HEK293 (cell line): Measurements from ENCODE around the gene NCBP1.

Source experiments
- CTCF ChIA-PET: fragments of 350-600 bp; formaldehyde crosslinking; extraction: SDS; loops from one replicate; lab custom pipeline; 2021; ENCODE audit warnings: antibody characterized with exemption; lab: Yijun Ruan, JAX
- POLR2A ChIA-PET: fragments of 300-600 bp; formaldehyde crosslinking; extraction: SDS; loops from one replicate; lab custom pipeline; 2020; ENCODE audit warnings: antibody characterized with exemption, inconsistent platforms; lab: Yijun Ruan, JAX
- H3K27ac ChIP-seq: fragments of 200-500 bp; sonication (Bioruptor generic); 2 replicates; pipeline ENCODE4 v1.5.1; 2014; ENCODE audit warnings: low read depth, low read length, control low read depth, inconsistent platforms; ENCODE audit errors: extremely low read depth
- H3K36me3 ChIP-seq, 2 experiments: fragments of 200-500 bp in 1 of 2; sonication (Bioruptor generic) in 1 of 2; 1 replicate in 1 of 2; 2 replicates in 1 of 2; pipeline ENCODE4 v1.5.1; 2014 to 2017; ENCODE audit warnings: inconsistent platforms in 2 of 2, low read length in 2 of 2; ENCODE audit not compliant: control insufficient read depth in 2 of 2, insufficient read depth in 1 of 2
- H3K4me1 ChIP-seq: fragments of 200-500 bp; sonication (Bioruptor generic); 2 replicates; pipeline ENCODE4 v1.5.1; 2014; ENCODE audit warnings: mild to moderate bottlenecking, low read length, inconsistent platforms; ENCODE audit not compliant: control insufficient read depth, insufficient read depth
- H3K4me3 ChIP-seq: 2 replicates; pipeline ENCODE4 v1.5.1; 2011; ENCODE audit warnings: low read depth, mild to moderate bottlenecking, control low read depth, low read length, moderate library complexity
- H3K9me3 ChIP-seq: fragments of 200-500 bp; sonication (Bioruptor generic); 2 replicates; pipeline ENCODE4 v1.5.1; 2014; ENCODE audit warnings: low read depth, low read length, inconsistent platforms; ENCODE audit not compliant: control insufficient read depth, insufficient read depth
- BCL11B ChIP-seq: fragments of 450-650 bp; formaldehyde crosslinking; IDR thresholded peaks from 2 replicates; pipeline ENCODE4 v1.5.1; 2016; ENCODE audit warnings: low read depth, missing biosample characterization, missing genetic modification characterization
- GFI1B ChIP-seq: fragments of 450-650 bp; formaldehyde crosslinking; IDR thresholded peaks from 2 replicates; pipeline ENCODE4 v1.5.1; 2016; ENCODE audit warnings: missing biosample characterization, missing genetic modification characterization
- SP7 ChIP-seq: fragments of 450-650 bp; formaldehyde crosslinking; IDR thresholded peaks from 2 replicates; pipeline ENCODE4 v1.5.1; 2016; ENCODE audit warnings: missing biosample characterization, missing genetic modification characterization
- WT1 ChIP-seq: fragments of 450-650 bp; formaldehyde crosslinking; IDR thresholded peaks from 2 replicates; pipeline ENCODE4 v1.5.1; 2016; ENCODE audit warnings: missing biosample characterization, missing genetic modification characterization
- YY1 ChIP-seq: fragments of 450-650 bp; formaldehyde crosslinking; IDR thresholded peaks from 2 replicates; pipeline ENCODE4 v1.5.1; 2018; ENCODE audit warnings: missing biosample characterization, missing genetic modification characterization
- ZFP41 ChIP-seq: fragments of 450-650 bp; formaldehyde crosslinking; IDR thresholded peaks from 2 replicates; pipeline ENCODE4 v1.5.1; 2016; ENCODE audit warnings: missing biosample characterization, missing genetic modification characterization, borderline replicate concordance
- ZNF211 ChIP-seq: fragments of 450-650 bp; formaldehyde crosslinking; IDR thresholded peaks from 2 replicates; pipeline ENCODE4 v1.5.1; 2016; ENCODE audit warnings: low read depth, missing biosample characterization, missing genetic modification characterization
- ZNF23 ChIP-seq: fragments of 450-650 bp; formaldehyde crosslinking; IDR thresholded peaks from 2 replicates; pipeline ENCODE4 v1.5.1; 2016; ENCODE audit warnings: missing biosample characterization, missing genetic modification characterization, borderline replicate concordance
- ZNF354C ChIP-seq: fragments of 450-650 bp; formaldehyde crosslinking; IDR thresholded peaks from 2 replicates; pipeline ENCODE4 v1.5.1; 2016; ENCODE audit warnings: missing biosample characterization, missing genetic modification characterization, low read depth, borderline replicate concordance
- ZNF366 ChIP-seq: fragments of 450-650 bp; formaldehyde crosslinking; conservative IDR thresholded peaks from 2 replicates; pipeline ENCODE4 v1.5.1; 2016; ENCODE audit warnings: missing biosample characterization, missing genetic modification characterization
- ZNF654 ChIP-seq: fragments of 450-650 bp; formaldehyde crosslinking; IDR thresholded peaks from 2 replicates; pipeline ENCODE4 v1.5.1; 2016; ENCODE audit warnings: low read depth, missing biosample characterization, missing genetic modification characterization
- ZNF747 ChIP-seq: fragments of 450-650 bp; formaldehyde crosslinking; IDR thresholded peaks from 2 replicates; pipeline ENCODE4 v1.5.1; 2016; ENCODE audit warnings: missing biosample characterization, missing genetic modification characterization
- ZNF776 ChIP-seq: fragments of 450-650 bp; formaldehyde crosslinking; IDR thresholded peaks from 2 replicates; pipeline ENCODE4 v1.5.0; 2017; ENCODE audit warnings: missing biosample characterization, missing genetic modification characterization, borderline replicate concordance
- ZNF791 ChIP-seq: fragments of 450-650 bp; formaldehyde crosslinking; IDR thresholded peaks from 2 replicates; pipeline ENCODE4 v1.5.1; 2016; ENCODE audit warnings: missing biosample characterization, missing genetic modification characterization
- ZSCAN16 ChIP-seq: fragments of 450-650 bp; formaldehyde crosslinking; IDR thresholded peaks from 2 replicates; pipeline ENCODE4 v1.5.1; 2016; ENCODE audit warnings: missing biosample characterization, missing genetic modification characterization
- ZSCAN30 ChIP-seq: fragments of 450-650 bp; IDR thresholded peaks from 2 replicates; pipeline ENCODE4 v1.5.1; 2018; ENCODE audit warnings: missing biosample characterization, mild to moderate bottlenecking, missing genetic modification characterization, moderate library complexity
- TF ChIP-seq, protein P1 (sequence below): fragments of 450-650 bp; formaldehyde crosslinking; IDR thresholded peaks from 2 replicates; pipeline ENCODE4 v1.5.1; 2017; ENCODE audit warnings: missing biosample characterization, missing genetic modification characterization
- TF ChIP-seq, protein P2 (sequence below): fragments of 450-650 bp; formaldehyde crosslinking; IDR thresholded peaks from 2 replicates; pipeline ENCODE4 v1.5.1; 2016; ENCODE audit warnings: missing biosample characterization, missing genetic modification characterization
- TF ChIP-seq, protein P3 (sequence below): fragments of 450-650 bp; formaldehyde crosslinking; IDR thresholded peaks from 2 replicates; pipeline ENCODE4 v1.5.1; 2016; ENCODE audit warnings: missing biosample characterization, missing genetic modification characterization
- TF ChIP-seq, protein P4 (sequence below): fragments of 450-650 bp; formaldehyde crosslinking; IDR thresholded peaks from 2 replicates; pipeline ENCODE4 v1.5.1; 2016; ENCODE audit warnings: missing biosample characterization, missing genetic modification characterization, low read depth

NCBP1 gene

DNA sequence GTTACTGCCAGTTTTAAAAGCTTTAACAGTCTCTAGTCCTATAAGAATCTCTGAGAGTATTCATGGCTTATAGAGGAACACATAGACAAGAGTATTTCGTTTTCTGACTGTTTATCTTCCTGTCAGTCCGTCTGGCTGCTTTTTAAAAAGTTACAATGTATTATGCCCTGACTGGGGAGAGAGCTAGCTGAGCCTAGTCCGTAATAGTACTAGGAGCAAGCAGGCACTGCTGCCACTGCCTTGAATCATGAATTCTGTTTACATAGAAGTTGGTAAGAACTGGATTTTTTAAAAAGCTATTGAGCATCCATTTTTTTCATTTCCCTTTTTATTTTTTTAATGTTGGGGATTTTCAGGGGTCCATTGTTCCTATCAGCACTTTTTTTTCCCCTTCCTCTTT lies 37.0 kb downstream of the NCBP1 start (continued):
- TF ChIP-seq, protein P1, sequence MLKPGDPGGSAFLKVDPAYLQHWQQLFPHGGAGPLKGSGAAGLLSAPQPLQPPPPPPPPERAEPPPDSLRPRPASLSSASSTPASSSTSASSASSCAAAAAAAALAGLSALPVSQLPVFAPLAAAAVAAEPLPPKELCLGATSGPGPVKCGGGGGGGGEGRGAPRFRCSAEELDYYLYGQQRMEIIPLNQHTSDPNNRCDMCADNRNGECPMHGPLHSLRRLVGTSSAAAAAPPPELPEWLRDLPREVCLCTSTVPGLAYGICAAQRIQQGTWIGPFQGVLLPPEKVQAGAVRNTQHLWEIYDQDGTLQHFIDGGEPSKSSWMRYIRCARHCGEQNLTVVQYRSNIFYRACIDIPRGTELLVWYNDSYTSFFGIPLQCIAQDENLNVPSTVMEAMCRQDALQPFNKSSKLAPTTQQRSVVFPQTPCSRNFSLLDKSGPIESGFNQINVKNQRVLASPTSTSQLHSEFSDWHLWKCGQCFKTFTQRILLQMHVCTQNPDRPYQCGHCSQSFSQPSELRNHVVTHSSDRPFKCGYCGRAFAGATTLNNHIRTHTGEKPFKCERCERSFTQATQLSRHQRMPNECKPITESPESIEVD (tag by site-specific recombination), result no peak
- TF ChIP-seq GFI1B (tag by site-specific recombination) (no peak), ZNF791 (tag by site-specific recombination) (no peak), ZFP41 (tag by site-specific recombination) (no peak)

- Histone ChIP-seq H3K4me3 (no peak overlapping the region), H3K36me3 (peaks cover 23 to 97% of the 10 kb centered on the region in 2 experiments), H3K4me1 (no peaks in the 10 kb centered on the region), H3K9me3 (no peaks in the 10 kb centered on the region), H3K27ac (no peak overlapping the region)
- TF ChIP-seq BCL11B (tag by site-specific recombination) (no peak), ZNF366 (no peak), SP7 (tag by site-specific recombination) (peak; percentile 77)
- POLR2A ChIA-PET, result no interaction called here
- CTCF ChIA-PET, result interaction anchor here (0.6 to 1.2 kb wide), 2 partner anchors 218 to 1797 kb away, joined by 3 to 4 read pairs; partner anchors contain the start of gene ERCC6L2
Measured at GRCh38 chr9:97672403-97672802, 38.8 kb downstream of the NCBP1 start.

- ChIA-PET CTCF (interaction anchor here (0.9 to 1.7 kb wide), 4 partner anchors 9 to 249 kb away, joined by 3 to 4 read pairs (median 4); no protein-coding TSS in a partner anchor), POLR2A (no interaction called here)
- H3K9me3 ChIP-seq, result no peaks in the 10 kb centered on the region
- no peak overlapping the region for H3K27ac ChIP-seq
- H3K4me1 ChIP-seq, result no peaks in the 10 kb centered on the region
- TF ChIP-seq, protein P2, sequence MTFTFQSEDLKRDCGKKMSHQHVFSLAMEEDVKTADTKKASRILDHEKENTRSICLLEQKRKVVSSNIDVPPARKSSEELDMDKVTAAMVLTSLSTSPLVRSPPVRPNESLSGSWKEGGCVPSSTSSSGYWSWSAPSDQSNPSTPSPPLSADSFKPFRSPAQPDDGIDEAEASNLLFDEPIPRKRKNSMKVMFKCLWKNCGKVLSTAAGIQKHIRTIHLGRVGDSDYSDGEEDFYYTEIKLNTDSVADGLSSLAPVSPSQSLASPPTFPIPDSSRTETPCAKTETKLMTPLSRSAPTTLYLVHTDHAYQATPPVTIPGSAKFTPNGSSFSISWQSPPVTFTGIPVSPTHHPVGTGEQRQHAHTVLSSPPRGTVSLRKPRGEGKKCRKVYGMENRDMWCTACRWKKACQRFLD (tag by site-specific recombination), result no peak
- TF ChIP-seq, protein P3, sequence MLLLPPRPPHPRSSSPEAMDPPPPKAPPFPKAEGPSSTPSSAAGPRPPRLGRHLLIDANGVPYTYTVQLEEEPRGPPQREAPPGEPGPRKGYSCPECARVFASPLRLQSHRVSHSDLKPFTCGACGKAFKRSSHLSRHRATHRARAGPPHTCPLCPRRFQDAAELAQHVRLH (tag by site-specific recombination), result no peak
- TF ChIP-seq WT1 (no peak), ZNF654 (tag by site-specific recombination) (no peak), ZNF211 (tag by site-specific recombination) (no peak), ZNF747 (tag by site-specific recombination) (no peak), ZSCAN30 (no peak), ZNF23 (tag by site-specific recombination) (no peak), ZNF354C (no peak), BCL11B (tag by site-specific recombination) (no peak), YY1 (no peak), ZSCAN16 (tag by site-specific recombination) (no peak), ZNF776 (tag by site-specific recombination) (no peak)
- TF ChIP-seq, protein P4, sequence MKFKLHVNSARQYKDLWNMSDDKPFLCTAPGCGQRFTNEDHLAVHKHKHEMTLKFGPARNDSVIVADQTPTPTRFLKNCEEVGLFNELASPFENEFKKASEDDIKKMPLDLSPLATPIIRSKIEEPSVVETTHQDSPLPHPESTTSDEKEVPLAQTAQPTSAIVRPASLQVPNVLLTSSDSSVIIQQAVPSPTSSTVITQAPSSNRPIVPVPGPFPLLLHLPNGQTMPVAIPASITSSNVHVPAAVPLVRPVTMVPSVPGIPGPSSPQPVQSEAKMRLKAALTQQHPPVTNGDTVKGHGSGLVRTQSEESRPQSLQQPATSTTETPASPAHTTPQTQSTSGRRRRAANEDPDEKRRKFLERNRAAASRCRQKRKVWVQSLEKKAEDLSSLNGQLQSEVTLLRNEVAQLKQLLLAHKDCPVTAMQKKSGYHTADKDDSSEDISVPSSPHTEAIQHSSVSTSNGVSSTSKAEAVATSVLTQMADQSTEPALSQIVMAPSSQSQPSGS (tag by site-specific recombination), result no peak
- H3K4me3 ChIP-seq, result no peak overlapping the region
- H3K36me3 ChIP-seq, result peaks cover 20 to 94% of the 10 kb centered on the region in 2 experiments
Measured at GRCh38 chr9:97673922-97674321, 40.3 kb downstream of the NCBP1 start.
